ENCODE data around the gene E2F8.

The E2F8 gene

GRCh38 chr11:19181531-19182261, 59.0 kb downstream of the E2F8 start:
- DNase-seq = no peak

- DNase-seq = no peak
Measured at GRCh38 chr11:19176629-19177186, 64.0 kb downstream of the E2F8 start.

All from NCI-H1930 (cell line).